GM13977 (cell line): ENCODE measurements around the gene ZNF98.

Source experiments
- DNase-seq: peaks from one replicate; pipeline ENCODE4 v3.0.0; 2012; ENCODE audit warnings: low spot score
- in situ Hi-C: fragments of 300-500 bp; cut with MboI; formaldehyde crosslinking; loops from one replicate; pipeline ENCODE4 v1.12.0; 2022; ENCODE audit warnings: low sequenced_read_pairs, low pct_unique_long_range_greater_than_20kb, mixed read lengths, inconsistent platforms; ENCODE audit not compliant: unreplicated experiment
- TF ChIP-seq, protein P1 (sequence below): IDR thresholded peaks from 2 replicates; pipeline ENCODE4 v1.5.1; 2012; ENCODE audit warnings: mild to moderate bottlenecking, control low read depth; ENCODE audit not compliant: insufficient read depth; ENCODE audit errors: extremely low read depth, missing control alignments

ZNF98 gene

DNA sequence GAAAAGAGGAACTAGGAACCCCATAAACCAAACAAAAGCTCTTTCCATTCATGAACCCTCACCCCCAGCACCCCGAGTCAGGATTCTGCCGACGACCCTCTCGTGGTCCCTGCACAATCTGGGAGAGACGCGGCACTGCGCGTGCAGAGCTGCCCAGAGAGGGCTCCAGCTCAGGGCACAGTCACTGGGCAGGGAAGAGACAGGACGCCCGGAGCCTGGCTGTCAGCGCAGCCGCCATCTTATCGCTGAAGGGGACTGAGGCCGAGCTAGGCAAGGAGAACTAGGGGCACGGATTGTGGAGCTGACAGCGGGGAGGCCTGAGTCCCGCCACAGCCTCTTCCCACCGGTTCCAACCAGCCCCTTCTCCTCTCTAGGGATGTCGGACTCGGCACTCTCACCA lies 349 bp downstream of the ZNF98 start:
- in situ Hi-C loops, result no loop called here
- no peak for DNase-seq
- TF ChIP-seq, protein P1, sequence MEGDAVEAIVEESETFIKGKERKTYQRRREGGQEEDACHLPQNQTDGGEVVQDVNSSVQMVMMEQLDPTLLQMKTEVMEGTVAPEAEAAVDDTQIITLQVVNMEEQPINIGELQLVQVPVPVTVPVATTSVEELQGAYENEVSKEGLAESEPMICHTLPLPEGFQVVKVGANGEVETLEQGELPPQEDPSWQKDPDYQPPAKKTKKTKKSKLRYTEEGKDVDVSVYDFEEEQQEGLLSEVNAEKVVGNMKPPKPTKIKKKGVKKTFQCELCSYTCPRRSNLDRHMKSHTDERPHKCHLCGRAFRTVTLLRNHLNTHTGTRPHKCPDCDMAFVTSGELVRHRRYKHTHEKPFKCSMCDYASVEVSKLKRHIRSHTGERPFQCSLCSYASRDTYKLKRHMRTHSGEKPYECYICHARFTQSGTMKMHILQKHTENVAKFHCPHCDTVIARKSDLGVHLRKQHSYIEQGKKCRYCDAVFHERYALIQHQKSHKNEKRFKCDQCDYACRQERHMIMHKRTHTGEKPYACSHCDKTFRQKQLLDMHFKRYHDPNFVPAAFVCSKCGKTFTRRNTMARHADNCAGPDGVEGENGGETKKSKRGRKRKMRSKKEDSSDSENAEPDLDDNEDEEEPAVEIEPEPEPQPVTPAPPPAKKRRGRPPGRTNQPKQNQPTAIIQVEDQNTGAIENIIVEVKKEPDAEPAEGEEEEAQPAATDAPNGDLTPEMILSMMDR, result no peak

DNA sequence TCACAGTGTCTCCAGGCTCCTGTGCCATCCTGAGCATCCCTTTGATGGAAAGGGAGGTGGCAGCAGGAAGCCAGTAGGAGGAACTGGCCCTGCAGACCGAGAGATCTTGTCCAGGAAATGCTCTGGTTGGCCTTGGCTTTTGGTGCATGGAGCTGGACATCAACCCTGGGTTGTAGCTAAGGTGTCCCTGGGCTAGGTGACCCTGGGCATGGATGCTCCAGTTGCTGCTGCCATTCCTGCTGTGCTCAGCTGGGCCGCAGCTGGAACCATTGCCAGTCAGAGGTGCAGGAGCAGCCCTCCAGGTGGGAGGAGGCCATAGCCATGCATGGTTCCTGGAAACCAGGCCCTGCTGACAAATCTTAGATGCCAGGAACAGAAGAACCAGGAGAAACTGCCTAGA lies 67.5 kb downstream of the ZNF98 start:
- TF ChIP-seq, protein P1, result no peak
- no peak for DNase-seq
- in situ Hi-C loops, result no loop called here
